Measurements from ENCODE around the gene ITIH5.

ITIH5 gene

DNA sequence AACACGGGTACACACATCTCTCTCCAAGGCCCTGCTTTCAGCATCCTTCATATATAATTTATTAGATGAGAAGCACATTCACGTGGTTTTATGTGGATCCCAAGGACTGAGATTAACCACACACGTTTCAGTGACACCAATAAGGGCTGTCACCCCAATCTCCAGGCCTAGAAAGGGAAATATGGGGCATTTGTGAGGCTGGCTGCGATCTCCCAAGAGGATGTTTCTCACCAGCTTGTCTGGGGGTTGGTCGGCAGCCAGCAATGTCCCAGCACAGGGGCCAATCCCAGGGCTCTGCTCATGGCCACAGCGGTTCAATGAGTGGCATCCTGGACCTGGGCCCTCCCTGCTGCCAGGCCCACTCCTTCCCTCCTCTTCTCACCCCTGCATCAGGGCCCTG, 115.5 kb downstream of the ITIH5 start:
- DNase-seq (ENCODE audit: low read depth in 2 of 2) = no peak

DNA sequence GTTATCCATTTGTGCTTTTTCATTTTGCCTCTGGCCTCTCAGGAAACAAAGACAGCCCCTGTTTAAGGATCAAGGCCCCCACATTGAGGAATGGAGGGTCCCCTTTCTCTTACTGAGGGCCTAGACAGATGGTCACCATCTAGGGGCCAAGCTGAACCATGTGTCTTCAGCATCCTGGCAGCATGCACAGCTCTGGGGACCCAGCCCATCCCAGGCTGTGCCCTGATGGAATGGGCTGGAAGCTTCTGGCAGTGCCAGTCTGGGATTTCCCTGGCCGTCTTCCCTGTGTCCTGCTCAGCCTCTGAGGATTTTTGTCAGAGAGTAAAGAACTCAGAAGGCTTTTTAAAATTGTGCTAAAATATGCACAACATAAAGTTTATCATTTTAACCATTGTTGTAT, 116.8 kb downstream of the ITIH5 start:
- DNase-seq (ENCODE audit: low read depth in 2 of 2) = no peak

DNA sequence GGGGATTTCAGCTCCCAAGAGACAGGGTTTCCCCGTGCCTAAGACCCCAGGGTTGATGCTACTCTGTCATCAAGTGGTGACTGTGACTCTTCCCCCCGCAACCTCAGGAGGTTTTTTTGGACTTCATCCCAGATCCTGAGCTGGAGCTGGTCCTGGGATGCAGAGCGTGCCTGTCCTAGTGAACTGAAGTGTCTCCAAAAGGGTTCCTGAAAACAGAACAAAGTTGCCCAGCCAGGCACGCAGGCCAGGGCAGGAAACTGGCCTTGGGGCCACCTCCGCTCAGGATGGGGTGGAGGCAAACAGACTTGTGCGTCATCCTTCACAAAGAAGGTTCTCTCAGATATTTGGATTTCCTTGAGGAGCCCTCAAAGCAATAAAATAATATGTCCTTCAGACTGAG, 118.9 kb downstream of the ITIH5 start:
- DNase-seq (ENCODE audit: low read depth in 2 of 2) = no peak

DNA sequence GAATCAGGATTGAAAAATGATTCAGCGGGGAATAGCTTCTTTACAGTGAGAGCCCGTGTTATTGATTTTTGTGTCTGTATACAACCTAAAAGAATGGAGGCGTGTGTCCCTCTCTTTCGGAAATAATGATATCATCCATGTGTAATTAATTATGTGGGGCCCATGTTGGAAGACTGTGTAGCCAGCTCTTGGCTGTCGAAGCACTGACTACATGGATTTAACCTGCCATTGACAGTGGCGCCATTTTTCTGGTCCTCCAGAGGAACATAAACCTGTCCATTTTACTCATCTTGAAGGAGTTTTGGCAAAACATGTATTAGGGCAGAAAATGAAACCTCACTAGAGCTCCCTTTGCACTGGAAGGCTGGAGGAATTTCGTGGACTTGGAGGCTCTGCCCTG, 119.6 kb downstream of the ITIH5 start:
- DNase-seq (ENCODE audit: low read depth in 2 of 2) = no peak

DNA sequence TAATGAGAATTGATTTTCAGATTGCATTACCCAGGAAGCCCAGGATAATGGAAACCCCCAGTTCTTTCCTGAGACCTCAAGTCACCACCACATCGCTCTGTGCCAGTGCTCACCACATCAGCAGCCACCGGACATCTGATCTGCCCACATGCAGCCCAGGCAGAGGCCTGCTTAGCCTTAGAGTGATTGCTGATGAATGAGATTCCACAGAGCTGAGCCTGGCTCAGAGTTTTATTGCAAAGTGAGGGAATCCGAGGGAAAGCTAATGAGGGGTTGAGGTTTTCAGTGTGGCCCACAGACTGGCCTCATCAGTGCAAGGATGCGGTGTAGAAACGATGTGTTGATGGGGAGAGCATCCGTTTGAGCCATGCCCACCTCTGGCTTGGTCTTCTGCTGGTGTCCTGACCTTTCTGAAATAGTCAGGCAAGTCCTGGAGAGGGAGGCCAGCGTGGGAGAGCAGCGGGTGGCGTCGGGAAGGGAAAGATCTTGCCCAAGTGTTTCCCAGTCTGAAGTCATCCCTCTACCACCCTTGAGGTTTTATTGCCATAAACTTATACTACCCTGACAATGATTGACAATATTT, 120.3 kb downstream of the ITIH5 start:
- no peak for DNase-seq (ENCODE audit: low read depth in 2 of 2)

DNA sequence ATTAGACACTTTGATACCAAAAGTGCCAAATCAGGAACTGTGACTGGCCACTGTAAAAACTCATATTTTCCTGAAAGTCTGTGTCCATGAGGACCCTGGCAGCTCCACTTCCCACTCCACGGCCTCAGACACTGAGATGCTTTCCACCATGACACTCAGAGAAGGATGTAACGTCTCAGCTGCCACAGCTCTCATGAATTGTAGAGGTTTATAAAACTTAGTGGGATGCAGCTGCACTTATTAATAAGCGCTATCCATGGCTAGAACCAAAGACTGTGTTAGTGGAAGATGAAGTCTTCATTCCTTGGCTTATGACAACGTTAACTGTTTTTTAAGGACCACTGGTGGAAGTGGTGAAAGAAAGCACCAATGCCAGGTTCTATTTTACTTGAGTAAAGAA, 121.0 kb downstream of the ITIH5 start:
- DNase-seq (ENCODE audit: low read depth in 2 of 2) = no peak

DNA sequence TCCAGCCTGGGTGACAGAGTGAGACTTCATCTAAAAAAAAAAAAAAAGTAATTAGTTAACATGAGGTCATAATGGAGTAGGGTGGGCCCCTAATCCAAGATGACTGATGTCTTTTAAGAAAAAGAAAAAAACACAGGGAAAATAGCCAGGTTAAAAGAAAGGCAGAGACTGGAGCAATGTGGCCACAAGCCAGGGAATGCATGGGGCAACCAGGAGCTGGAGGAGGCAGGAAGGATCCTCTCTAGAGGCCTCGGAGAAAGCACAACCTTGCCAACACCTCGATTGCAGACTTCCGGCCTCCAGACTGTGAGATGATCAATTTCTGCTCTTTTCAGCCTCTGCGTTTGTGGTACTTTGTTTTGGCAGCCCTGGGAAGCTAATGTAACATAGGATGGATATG, 121.5 kb downstream of the ITIH5 start:
- DNase-seq (ENCODE audit: low read depth in 2 of 2) = no peak

DNA sequence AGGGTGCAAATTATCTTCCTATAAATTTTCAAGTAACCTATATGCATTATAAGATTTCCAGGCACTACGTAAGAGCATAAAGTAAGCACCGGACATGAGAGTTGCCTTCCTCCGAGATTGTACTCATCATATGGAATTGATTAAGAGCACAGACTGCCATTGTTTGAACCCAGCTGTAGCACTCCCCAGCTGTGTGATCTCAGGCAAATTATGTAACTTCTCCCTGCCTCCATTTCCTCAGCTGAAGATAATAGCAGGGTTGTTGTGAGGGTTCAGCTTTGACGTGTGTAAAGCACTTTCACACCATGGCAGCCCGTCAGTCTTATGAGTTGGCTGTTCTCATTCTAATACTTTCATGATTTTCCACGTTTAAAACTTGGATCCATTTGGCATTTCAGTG, 122.6 kb downstream of the ITIH5 start:
- no peak for DNase-seq (ENCODE audit: low read depth in 2 of 2)

DNA sequence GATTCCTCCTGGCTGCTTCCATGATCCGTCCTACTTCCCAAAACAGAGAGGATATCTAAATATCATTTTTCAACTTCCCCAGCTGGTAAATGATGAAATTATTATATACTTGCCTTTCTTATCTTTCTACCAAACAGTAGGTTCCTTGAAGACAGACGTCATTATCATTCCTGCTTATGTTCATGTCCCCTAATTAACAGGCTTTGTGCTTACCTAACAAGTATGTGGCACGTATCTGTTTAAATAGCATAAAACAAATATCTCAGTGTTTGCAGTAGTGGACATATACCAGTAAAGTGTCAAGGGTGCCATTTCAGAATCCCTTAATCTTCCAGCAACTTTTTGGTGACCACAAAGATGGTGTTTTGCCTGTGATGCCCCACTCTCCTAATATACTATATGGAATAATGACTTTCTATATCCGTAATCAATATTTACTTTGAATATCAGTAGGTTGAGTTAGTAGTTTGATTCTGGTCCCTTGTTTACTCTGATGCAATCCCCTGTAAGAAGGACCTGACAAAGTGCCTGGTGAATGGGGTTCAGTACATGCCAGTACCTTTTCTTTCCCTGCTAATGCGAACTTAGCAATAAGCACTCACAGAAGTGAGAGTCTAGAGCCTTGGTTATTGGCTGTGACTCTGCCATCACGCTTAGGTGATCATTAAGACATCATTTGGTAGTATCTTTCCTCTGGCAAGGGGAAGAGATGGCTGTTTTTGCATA, 124.4 kb downstream of the ITIH5 start:
- DNase-seq (ENCODE audit: low read depth in 2 of 2) = no peak

DNA sequence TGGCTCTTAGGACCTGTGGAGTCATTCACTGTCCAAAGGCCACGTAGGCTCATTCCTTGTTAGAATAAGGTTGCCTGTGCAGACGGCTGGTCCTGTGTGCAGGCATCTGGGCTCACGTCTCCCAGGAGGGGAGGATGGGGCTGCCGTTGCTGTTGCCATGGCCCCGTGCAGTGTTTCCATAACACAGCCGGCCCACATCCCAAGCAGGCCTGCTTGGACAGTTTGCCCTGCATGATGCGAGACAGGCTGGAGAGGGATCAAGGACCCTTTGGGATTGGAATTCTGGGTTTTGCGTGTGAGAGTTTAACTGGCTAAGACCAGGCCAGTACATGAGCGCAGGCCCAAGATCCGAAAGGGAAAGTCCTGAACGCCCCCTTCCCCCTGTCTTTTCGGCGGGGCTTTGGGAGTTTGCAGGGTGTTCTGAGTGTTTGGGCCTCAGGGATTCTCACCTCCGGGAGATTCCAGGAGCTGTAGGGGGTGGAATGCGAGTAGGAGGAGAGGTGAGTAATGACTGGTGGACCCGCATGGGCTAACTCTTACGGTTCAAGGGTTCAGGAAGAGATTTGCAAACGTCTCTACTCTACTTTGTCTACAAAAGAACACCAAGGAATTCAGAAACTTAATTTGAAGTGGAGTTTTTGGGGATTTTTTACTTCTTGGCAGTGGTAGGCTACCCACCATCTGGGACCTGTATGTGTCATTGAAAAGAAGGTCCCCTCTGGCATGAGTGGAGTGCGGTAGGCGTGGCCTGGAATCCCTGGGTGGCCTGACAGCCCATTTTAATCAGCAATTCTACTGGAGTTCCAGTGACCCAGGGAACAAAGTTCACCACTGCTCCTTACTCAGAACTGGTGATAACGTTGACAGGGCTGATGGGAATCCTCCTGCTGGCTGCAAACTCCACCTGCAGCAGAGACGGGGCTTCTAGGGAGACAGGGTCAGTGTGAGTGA, 125.4 kb downstream of the ITIH5 start:
- DNase-seq (ENCODE audit: low read depth in 2 of 2) = no peak

DNA sequence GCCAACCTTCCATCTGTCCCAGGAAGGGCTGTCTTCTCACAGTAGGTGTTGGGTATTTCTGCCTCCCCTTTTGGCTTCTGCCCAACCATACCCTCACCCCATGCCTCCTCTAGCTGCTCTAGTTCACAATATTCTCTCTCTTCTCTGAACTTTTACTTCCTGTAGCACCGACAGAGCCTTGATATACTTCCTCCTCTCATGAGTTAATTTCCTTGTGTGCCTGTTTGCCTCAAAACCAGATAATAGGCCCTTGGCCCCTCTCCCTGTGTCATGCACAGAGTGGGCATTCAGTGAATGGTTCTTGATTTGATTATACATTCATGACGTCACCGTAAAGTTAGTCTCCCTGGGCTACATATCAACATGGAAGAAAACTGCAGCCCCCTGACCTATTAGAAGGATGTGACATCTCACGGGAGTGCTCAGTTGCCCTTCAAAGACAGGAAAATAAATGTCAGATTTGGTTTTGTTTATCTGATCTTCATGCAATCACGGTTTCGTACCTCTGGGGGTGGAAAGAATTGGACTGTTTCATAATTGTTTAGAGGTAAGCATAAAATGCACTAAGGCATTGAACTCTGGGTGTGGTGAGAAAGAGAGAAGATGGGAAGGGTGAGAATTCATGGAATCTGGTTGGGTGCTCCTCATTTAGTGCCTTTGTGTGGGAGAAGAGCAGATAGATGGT, 127.7 kb downstream of the ITIH5 start:
- DNase-seq (ENCODE audit: low read depth in 2 of 2) = no peak

DNA sequence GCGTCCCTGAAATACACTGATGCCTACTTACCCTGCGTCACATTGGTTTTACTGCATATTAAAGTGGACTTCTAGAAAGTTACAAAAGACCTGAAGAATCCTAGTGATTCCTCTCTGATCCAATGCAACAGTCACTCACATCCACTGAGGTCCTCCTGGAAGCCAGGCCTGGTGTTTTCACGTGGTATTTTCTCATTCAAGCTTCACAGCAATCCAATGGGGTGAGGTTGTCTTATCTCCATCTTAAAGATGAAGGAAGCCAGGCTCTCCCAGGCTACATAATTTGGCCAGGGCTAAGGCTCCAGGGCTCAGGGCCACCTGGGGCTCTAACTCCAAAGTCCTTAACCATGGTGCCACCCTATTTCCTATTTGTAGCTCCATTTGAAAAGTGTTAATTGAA, 129.6 kb downstream of the ITIH5 start:
- DNase-seq (ENCODE audit: low read depth in 2 of 2) = no peak

DNA sequence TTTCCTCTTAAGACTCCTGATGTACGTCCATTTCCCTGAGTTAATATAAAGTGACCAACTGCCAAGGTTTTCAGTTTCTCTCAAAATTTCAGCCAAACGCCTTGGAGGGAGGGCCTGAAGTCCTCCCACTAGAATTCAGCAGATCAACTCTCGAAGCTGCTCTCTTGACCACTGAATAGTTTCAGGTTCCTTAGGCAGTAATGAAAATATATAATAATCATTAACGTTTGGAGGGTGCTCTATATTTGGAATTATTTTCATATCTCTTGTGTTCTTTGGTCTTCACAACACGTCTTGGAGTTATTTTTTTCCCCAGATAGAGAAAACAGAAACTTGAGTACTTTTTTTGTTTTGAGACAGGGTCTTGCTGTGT, 132.3 kb downstream of the ITIH5 start:
- DNase-seq (ENCODE audit: low read depth in 2 of 2) = no peak

DNA sequence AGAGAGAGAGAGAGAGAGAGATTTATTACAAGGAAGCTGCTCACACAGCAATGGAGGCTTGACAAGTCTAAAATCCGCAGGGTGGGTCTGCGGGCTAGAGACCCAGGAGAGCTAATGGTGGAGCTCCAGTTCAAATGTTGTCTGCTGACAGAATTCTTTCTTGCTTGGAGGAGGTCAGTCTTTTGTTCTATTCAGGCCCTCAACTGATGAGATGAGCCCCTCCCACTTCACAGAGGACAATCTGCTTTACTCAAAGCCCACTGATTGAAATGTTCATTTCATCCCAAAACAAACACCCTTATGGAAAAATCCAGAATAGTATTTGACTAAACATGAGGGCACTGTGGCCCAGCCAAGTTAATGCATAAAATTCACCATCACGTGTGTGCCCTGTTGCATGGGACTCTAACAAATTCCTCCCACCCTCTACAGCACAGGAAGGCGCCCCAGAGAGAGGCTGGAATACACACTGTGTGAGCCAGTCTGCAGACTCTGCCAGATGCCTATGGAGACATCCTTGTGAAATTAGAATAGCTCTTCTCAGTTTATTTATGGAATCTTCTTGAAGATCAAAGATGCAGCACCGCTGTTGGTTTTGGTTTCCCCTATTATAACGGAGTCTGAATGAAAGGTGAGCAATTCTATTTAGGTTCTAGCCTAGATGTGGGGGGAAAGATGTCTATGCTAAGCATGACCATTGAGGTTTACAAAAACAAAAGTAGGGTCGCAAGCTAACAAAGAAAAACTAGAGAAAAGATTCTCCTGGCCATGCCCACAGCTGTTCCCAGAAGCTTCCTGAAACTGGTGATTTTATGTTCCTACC, 132.9 kb downstream of the ITIH5 start:
- no peak for DNase-seq (ENCODE audit: low read depth in 2 of 2)

DNA sequence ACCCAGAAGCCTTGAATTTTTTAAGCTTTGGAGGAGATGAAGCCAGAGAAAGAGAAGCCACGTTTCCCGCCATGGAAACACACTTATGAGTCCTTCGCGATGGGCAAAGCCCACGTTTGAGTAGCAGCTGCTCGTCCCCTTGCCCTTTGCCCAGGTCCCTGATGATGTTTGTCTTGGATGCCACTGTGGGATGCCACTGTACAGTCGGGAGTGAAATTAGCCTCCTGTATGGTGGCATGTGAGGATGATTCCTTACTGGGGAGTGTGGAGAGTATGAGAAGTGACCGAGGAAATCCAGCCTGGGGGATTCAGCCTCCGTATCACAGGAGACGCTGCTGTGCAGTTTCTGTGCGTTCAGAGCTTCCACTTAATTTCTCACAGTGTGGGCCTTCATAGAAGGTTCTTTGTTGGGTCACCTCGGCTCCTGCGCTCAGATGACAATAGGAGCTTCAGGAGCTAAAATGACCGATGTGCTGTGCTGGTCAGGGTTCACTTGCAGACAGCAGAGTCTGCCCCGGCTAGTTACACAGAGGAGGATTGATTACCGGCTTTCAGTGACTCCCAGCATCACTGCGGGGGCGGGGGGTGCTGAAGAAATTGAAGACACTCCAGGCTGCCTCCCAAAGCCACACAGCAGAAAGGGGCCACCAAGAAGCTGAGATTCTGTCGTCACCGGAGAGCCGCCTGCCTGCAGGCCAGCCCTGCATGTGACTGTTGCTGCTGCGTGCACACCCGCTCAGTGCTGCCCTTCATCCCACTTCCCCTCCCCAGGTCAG, 133.9 kb downstream of the ITIH5 start:
- no peak for DNase-seq (ENCODE audit: low read depth in 2 of 2)

DNA sequence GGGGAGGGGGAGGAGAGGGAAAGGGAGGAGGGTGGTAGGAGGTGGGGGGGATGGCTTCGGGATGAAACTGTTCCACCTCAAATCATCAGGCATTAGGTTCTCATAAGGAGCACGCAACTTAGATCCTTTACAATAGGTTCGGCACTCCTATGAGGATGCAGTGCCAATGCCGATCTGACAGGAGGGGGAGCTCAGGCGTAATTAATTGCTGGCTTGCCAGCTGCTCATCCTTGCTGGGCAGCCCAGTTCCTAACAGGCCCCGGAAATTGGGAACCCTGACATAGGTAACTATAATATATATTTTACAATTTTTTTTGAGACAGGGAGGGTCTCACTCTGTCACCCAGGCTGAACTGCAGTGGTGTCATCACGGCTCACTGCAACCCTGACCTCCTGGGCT, 137.1 kb downstream of the ITIH5 start:
- DNase-seq (ENCODE audit: low read depth in 2 of 2) = no peak

DNA sequence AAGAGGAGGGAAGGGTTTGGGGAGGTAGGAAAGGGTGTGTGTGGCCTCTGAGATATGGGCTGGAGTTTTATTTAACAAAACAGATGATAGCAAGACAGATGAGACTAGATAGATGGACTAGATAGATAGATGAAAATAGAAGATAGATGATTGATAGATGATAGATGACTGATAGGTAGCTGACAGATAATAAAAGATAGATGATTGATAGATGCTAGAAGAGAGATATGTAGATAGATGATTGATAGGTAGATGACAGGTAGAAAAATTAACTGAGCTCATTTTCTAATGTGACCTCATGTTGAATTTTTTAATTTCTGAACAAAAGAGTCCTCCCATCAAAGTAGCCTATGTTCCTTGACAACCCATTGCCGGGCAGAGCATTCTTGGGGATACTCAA, 139.3 kb downstream of the ITIH5 start:
- no peak for DNase-seq (ENCODE audit: low read depth in 2 of 2)

DNA sequence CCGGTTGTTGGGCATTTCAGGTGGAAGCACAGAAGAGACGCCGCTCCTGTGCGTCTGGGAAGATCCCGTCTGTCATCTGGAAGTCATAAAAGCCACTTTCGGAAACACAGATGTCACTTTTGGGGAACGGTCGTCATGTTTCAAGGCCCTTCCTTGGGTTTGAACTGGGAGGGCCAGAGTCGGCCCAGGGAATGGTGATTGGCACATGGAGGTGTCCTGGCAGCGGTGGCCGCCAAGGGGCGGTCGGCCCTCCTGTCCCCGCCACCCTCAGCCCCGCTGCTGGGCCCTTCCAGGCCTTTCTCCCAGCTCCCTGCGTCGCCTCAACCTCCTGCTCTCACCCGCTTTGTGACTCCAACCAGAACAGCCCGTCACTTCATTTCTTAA, 140.8 kb downstream of the ITIH5 start:
- DNase-seq (ENCODE audit: low read depth in 2 of 2) = no peak

DNA sequence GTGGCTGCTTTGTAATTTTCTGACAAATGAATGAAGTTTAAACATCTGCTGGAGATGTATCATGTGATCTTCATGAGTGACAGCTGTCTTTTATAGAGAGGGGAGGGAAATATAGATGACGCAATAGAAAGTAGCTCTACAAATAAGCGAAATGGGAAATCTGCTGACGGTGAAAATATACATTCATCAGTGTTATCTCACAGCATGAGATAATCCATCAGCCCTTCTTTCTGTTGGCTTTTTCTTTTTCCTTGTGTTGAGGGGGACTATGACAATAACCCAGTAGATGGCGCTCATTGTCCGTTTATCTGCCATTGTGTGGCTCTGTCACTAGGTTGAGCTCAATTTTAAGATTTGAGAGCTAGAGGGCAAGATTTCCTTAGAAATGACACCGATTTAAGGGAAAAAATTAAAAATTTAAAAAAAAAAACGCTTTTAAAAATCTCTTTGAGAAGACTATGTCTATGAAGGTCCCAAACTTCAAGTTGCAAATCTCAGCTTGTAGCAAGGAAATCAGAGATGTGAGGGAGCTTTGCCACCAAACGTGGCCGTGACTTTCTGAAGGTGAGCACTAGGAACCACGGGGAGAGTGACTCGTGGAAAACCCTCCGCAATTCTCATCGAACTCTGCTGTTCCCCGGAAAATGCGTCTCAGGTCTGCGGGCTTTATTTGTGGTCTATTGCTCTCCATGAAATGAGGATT, 141.3 kb downstream of the ITIH5 start:
- DNase-seq (ENCODE audit: low read depth in 2 of 2) = peak; percentile 18 to 55

DNA sequence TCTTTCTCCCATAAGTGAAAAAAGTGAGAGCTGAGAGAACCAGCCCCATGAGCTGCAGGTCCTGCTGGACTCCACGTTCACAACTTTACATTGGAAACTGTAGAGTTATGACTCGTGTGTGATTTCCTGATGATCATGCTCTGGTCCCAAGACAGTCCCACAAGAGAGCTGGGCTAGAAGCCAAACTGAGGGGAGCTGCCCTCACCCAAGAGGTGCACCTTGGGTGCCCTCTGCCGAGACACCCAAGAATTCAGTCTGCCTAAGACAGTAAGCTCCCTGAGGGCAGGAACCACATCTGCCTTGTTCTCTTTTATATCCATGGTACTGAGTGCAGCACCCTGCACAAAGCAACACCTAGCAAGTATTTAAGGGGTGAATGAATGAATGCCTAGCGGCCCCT, 143.1 kb downstream of the ITIH5 start:
- no peak for DNase-seq (ENCODE audit: low read depth in 2 of 2)

Measured in stimulated activated CD4-positive, alpha-beta T cell treated with anti-CD3 and anti-CD28 coated beads, Interleukin-15, amount 100 ng/mL, for 48 hours (primary cell).